NCI-H2029 treated with DMSO at 0.1 percent for 48 hours (cell line): Measurements from ENCODE around the gene HLX.

ENCODE experiments used
- DNase-seq: peaks from one replicate; lab custom pipeline; 2025; lab: John Stamatoyannopoulos, UW

Gene HLX, protein sequence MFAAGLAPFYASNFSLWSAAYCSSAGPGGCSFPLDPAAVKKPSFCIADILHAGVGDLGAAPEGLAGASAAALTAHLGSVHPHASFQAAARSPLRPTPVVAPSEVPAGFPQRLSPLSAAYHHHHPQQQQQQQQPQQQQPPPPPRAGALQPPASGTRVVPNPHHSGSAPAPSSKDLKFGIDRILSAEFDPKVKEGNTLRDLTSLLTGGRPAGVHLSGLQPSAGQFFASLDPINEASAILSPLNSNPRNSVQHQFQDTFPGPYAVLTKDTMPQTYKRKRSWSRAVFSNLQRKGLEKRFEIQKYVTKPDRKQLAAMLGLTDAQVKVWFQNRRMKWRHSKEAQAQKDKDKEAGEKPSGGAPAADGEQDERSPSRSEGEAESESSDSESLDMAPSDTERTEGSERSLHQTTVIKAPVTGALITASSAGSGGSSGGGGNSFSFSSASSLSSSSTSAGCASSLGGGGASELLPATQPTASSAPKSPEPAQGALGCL

DNA sequence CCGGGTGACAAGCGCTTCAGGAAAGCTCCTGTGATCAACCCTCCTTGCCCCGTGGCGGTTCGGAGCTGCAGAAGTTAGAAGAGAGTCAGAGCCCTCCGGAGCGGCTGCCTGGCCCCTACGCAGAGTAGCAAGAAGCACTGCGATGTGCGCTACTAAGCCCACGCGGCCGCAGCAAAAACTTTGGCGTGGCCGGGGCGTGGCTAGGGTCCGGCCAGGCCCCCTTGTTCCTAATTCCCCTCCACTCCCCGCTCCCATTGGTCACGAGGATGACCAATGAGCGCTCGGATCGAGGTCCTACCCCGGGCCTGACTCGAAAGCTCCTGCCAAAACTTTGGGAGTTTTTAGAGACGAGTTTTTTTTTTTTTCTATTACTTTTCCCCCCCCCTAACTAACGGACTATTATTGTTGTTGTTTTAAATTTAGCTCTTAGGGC, at the start of gene HLX:
TSS of gene HLX (plus strand) at position 368 of the 433 bp plus-strand sequence. CDS start 415 bp downstream, outside the sequence.
- no peak for DNase-seq

- no peak for DNase-seq
Observed at GRCh38 chr1:220833436-220833835, 45.8 kb upstream of the HLX start.

GRCh38 chr1:220834155-220834870, 44.9 kb upstream of the HLX start:
- DNase-seq = no peak

- no peak for DNase-seq
Observed at GRCh38 chr1:220838578-220838977, 40.7 kb upstream of the HLX start.

GRCh38 chr1:220839474-220839873, 39.8 kb upstream of the HLX start:
- DNase-seq = no peak

DNA sequence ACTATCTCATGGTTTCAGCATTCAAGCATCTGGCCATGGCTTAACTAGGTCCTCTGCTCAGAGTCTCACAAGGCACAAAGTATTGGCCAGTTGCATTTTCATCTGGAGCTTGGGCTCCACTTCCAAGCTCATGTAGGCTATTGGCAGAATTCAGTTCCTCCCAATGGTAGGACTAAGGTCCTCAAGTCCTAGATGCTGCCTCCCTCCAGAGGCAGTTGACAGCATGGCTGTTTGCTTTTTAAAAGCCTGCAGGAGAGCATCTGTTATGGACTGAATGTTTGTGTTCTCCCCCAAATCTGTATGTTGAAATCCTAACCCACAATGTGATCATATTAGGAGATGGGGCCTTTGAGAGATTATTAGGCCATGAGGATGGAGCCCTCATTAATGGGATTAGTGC, 38.0 kb upstream of the HLX start:
- no peak for DNase-seq

DNA sequence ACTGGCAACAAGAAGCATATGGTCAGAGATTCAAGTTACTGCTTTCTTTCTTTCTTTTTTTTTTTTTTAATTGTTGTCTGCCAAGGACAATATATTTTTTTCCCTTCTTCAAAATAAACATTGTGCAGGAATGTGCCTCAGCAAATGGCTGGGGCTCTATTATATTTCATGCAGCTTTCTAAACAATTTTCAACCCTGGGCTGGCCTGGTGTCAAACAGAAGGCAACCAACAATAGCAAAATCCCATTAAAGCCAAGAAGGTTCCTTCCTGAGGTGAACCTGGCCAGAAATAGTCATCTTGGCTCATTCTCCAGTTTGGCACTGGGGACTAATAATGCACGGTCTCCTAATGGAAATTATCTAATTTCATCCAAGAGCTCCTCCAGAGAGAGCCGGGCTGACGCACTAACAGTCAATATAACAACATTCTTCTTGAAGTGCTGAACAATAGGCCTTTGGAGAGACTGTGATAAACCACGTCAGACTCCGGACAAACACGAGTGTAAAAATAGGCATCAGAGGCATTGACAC, 35.7 kb upstream of the HLX start:
- no peak for DNase-seq

DNA sequence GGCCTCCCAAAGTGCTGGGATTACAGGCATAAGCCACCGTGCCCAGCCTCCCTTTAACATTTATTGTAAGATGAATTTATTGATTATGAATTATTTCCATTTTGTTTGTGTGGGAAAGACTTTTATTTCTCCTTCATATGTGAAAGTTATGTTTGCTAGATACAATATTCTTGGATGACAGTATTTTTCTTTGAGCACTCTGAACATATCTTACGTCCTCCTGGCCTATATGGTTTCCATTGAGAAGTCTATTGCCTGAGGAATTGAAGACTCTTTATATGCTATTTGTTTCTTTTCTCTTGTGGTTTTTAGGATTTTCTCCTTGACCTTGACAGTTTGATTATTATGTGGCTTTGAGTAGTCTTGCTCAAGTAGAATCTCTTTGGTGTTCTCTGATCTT, 26.8 kb upstream of the HLX start:
- no peak for DNase-seq

DNA sequence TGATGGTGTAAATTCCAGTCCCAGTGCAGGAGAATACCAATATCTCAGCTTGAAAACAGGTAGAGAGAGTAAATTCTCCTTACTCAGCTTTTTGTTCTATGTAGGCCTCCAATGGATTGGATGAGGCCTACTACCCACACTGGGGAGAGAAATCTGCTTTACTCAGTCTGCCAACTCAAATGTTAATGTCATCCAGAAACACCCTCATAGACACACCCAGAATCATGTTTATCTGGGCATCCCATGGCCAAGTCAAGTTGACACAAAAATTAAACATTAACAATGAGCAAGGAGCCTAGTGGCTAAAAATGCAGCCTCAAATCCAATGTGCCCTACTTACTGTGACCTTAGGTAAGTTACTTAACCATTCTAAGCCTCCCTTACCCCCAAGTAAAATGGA, 6.9 kb upstream of the HLX start:
- no peak for DNase-seq

DNA sequence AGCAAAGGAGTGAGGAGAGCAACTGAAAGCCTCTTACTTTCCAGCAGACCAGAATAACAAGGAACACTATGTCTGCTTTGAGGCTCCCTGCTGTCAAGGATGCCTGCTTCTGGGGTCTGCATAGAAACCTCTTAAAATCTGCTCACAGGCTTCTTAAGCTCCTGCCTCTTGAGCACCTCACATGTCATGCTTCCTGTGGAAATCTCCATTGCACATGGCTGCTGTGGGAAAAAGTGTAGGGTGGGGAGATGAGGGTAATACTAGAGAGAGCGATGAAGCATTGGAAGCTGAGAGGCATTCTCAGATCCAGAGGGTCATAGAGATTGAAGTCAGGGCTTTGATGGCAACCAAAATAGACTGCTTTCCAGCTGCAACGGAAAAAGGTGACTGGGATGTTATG, 6.2 kb upstream of the HLX start:
- DNase-seq = no peak

GRCh38 chr1:220873868-220874655, 5.2 kb upstream of the HLX start:
- no peak for DNase-seq

- DNase-seq = no peak
Observed at GRCh38 chr1:220875260-220875659, 4.0 kb upstream of the HLX start.

- DNase-seq = no peak
Observed at GRCh38 chr1:220876511-220877376, 2.5 kb upstream of the HLX start.

GRCh38 chr1:220877377-220878095, 1.7 kb upstream of the HLX start:
- no peak for DNase-seq

GRCh38 chr1:220878191-220879075, 810 bp upstream of the HLX start:
- no peak for DNase-seq

DNA sequence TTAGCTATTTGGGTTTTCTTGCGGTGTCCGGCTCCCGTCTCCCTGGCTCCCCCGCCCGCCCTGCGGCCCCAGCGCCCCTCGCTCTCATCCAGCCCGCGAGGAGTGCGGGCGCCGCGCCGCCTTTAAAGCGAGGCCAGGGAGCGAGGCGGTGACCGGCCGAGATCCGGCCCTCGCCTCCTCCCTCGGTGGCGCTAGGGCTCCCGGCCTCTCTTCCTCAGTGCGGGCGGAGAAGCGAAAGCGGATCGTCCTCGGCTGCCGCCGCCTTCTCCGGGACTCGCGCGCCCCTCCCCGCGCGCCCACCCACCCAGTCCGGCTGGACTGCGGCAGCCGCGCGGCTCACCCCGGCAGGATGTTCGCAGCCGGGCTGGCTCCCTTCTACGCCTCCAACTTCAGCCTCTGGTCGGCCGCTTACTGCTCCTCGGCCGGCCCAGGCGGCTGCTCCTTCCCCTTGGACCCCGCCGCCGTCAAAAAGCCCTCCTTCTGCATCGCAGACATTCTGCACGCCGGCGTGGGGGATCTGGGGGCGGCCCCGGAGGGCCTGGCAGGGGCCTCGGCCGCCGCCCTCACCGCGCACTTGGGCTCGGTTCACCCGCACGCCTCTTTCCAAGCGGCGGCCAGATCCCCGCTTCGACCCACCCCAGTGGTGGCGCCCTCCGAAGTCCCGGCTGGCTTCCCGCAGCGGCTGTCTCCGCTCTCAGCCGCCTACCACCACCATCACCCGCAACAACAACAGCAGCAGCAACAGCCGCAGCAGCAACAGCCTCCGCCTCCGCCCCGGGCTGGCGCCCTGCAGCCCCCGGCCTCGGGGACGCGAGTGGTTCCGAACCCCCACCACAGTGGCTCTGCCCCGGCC, 492 bp downstream of the HLX start:
- no peak for DNase-seq

- no peak for DNase-seq
Observed at GRCh38 chr1:220880362-220880670, 1.1 kb downstream of the HLX start.

DNA sequence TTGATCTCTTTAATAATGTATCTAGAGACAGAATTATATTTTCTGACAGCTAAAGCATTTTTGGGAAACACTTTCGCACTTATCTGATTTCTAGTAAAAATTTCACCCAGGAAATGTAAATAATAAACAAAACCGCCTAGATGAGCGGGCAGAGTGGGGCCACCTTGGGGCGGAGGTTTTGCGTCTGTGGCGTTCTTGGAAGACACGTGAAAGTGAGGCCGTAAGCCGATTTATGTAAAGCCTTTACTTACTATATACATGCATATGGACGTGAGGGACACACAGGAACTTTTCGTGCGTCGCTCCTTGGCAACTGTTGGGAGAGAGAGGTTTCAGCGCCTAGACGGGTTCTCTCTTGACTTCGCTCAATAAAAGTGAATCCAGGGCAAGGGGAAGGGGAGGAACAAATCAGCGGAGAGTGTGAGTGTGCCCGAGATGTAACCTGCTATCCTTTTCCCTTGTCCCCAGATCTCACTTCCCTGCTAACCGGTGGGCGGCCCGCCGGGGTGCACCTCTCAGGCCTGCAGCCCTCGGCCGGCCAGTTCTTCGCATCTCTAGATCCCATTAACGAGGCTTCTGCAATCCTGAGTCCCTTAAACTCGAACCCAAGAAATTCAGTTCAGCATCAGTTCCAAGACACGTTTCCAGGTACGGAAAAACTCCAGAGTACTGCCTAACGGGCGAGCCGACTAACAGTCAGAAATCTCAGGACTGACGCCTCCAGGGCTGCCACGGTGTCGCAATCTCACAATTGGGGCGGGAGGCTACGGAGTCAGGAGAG, 1.7 kb downstream of the HLX start:
- DNase-seq = no peak
